Measurements from ENCODE around the gene FKBP6. TPM values are rescaled to one million over a fixed set of nuclear protein-coding genes. Genes with fewer than 3 reads are reported as not detected.
A peak's percentile ranks its signal among the peaks of the same experiment; 100 is the strongest.
"Not testable (repeated sequence)": the region's sequence is repeated elsewhere in the genome, so short reads cannot be mapped to it uniquely, and the experiment has no call there.

The FKBP6 gene
- total RNA-seq, 1 donor from 2014 or later: not detected

GRCh38 chr7:73324081-73324845 is 3.7 kb upstream of the FKBP6 start:
- H3K4me1 Mint-ChIP-seq (ENCODE audit: low read depth); H3K36me3 Mint-ChIP-seq (ENCODE audit: insufficient read depth); H3K9me3 Mint-ChIP-seq (ENCODE audit: low read depth): not testable (repeated sequence)
- TF ChIP-seq, protein P1, sequence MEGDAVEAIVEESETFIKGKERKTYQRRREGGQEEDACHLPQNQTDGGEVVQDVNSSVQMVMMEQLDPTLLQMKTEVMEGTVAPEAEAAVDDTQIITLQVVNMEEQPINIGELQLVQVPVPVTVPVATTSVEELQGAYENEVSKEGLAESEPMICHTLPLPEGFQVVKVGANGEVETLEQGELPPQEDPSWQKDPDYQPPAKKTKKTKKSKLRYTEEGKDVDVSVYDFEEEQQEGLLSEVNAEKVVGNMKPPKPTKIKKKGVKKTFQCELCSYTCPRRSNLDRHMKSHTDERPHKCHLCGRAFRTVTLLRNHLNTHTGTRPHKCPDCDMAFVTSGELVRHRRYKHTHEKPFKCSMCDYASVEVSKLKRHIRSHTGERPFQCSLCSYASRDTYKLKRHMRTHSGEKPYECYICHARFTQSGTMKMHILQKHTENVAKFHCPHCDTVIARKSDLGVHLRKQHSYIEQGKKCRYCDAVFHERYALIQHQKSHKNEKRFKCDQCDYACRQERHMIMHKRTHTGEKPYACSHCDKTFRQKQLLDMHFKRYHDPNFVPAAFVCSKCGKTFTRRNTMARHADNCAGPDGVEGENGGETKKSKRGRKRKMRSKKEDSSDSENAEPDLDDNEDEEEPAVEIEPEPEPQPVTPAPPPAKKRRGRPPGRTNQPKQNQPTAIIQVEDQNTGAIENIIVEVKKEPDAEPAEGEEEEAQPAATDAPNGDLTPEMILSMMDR (IDR thresholded peaks at IDR 0.05; ENCODE audit: unreplicated experiment): peak; percentile 62
- DNase-seq (ENCODE audit: low spot score, unreplicated experiment): peak; percentile 34
- peak overlapping the region; percentile 42 for H3K4me3 Mint-ChIP-seq (ENCODE audit: low read depth)
- H3K27me3 Mint-ChIP-seq: peaks cover 11% of the 10 kb centered on the region
- H3K27ac Mint-ChIP-seq: peak overlapping the region; percentile 65

DNA sequence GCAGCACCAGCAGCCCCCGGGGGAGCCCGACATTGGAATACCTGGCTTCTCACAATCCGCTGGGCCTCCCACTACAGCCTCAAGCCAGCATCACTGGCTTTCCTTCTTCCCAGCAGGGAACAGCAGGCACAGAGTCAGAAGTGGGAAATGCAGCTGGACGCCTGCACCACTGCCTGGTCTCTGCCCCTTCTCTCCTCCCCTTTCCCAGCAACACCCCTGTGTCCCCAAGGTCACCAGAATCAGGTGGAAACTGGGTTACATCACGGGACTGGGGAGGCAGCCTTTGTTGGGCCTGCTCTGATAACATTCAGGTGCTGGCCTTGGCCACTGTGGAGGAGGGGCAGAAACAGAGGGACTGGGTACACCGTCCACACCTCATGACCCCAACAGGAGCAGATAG is 2.5 kb upstream of the FKBP6 start:
- not testable (repeated sequence) for H3K9me3 Mint-ChIP-seq (ENCODE audit: low read depth); DNase-seq (ENCODE audit: low spot score, unreplicated experiment); H3K36me3 Mint-ChIP-seq (ENCODE audit: insufficient read depth)
- Mint-ChIP-seq H3K27ac (peak overlapping the region; percentile 37), H3K27me3 (peaks cover 11% of the 10 kb centered on the region), H3K4me3 (ENCODE audit: low read depth) (peak overlapping the region; percentile 27), H3K4me1 (ENCODE audit: low read depth) (peaks cover 12% of the 10 kb centered on the region)

- not testable (repeated sequence) for H3K36me3 Mint-ChIP-seq (ENCODE audit: insufficient read depth); H3K4me3 Mint-ChIP-seq (ENCODE audit: low read depth); H3K27me3 Mint-ChIP-seq; H3K27ac Mint-ChIP-seq; H3K9me3 Mint-ChIP-seq (ENCODE audit: low read depth); DNase-seq (ENCODE audit: low spot score, unreplicated experiment)
- peaks cover 13% of the 10 kb centered on the region for H3K4me1 Mint-ChIP-seq (ENCODE audit: low read depth)
These were observed 512 bp upstream of the FKBP6 start for GRCh38 chr7:73327449-73327848.

GRCh38 chr7:73328696-73329095 is 735 bp downstream of the FKBP6 start:
- no peaks in the 10 kb centered on the region for H3K9me3 Mint-ChIP-seq (ENCODE audit: low read depth)
- TF ChIP-seq, protein P1 (IDR thresholded peaks at IDR 0.05; ENCODE audit: unreplicated experiment): no peak
- no peak for DNase-seq (ENCODE audit: low spot score, unreplicated experiment)
- no peaks in the 10 kb centered on the region for H3K27me3 Mint-ChIP-seq
- no peak overlapping the region for H3K4me3 Mint-ChIP-seq (ENCODE audit: low read depth)
- H3K4me1 Mint-ChIP-seq (ENCODE audit: low read depth): peaks cover 13% of the 10 kb centered on the region
- no peak overlapping the region for H3K27ac Mint-ChIP-seq
- no peaks in the 10 kb centered on the region for H3K36me3 Mint-ChIP-seq (ENCODE audit: insufficient read depth)

DNA sequence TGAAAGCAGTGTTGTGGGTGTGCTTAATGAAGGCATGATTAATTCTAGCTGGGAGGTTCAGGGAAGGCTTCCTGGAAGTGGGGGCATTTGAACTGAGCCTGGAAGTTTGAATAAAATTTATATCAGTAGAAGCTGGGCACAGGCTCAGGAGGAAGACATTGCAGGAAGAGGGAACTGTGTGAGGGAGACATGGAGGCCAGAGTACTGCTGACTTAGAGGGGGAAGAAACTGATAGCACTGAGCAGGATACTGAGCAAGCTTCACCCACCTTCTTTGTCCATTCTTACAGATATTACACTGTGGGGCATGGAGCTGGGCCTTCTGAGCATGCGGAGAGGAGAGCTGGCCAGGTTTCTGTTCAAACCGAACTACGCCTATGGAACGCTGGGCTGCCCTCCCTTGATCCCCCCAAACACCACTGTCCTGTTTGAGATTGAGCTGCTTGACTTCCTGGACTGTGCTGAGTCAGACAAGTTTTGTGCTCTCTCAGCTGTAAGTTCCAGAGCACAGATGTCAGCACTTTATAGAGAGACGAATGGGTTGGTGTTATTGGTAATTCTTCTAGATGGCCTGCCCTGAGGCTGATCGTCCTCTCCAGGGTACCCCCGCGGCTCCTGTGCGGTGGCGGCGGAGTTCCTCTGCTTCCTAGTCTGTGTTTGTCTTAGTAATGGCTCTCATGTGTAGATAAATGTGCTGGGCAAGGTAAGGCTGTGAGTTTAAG is 2.1 kb downstream of the FKBP6 start:
- peaks cover 10% of the 10 kb centered on the region for H3K4me1 Mint-ChIP-seq (ENCODE audit: low read depth)
- peak overlapping the region; percentile 8 for H3K27ac Mint-ChIP-seq
- TF ChIP-seq, protein P1 (IDR thresholded peaks at IDR 0.05; ENCODE audit: unreplicated experiment): no peak
- no peaks in the 10 kb centered on the region for H3K27me3 Mint-ChIP-seq
- H3K9me3 Mint-ChIP-seq (ENCODE audit: low read depth): no peaks in the 10 kb centered on the region
- H3K4me3 Mint-ChIP-seq (ENCODE audit: low read depth): no peak overlapping the region
- no peaks in the 10 kb centered on the region for H3K36me3 Mint-ChIP-seq (ENCODE audit: insufficient read depth)
- DNase-seq (ENCODE audit: low spot score, unreplicated experiment): no peak

- H3K27me3 Mint-ChIP-seq: no peaks in the 10 kb centered on the region
- no peak for DNase-seq (ENCODE audit: low spot score, unreplicated experiment)
- no peaks in the 10 kb centered on the region for H3K36me3 Mint-ChIP-seq (ENCODE audit: insufficient read depth)
- no peak overlapping the region for H3K4me3 Mint-ChIP-seq (ENCODE audit: low read depth)
- peaks cover 8% of the 10 kb centered on the region for H3K4me1 Mint-ChIP-seq (ENCODE audit: low read depth)
- no peak overlapping the region for H3K27ac Mint-ChIP-seq
- TF ChIP-seq, protein P1 (IDR thresholded peaks at IDR 0.05; ENCODE audit: unreplicated experiment): no peak
- H3K9me3 Mint-ChIP-seq (ENCODE audit: low read depth): no peaks in the 10 kb centered on the region
These were observed 2.8 kb downstream of the FKBP6 start for GRCh38 chr7:73330772-73331171.

Data from progenitor cell of endocrine pancreas (in vitro differentiated cells).